GM21723 (cell line): ENCODE data around the gene B3GNT5.
"Not testable (repeated sequence)": the region's sequence is repeated elsewhere in the genome, so short reads cannot be mapped to it uniquely, and the experiment has no call there.

Experiments used
- ATAC-seq: cut with Tn5 transposase; IDR thresholded peaks from one replicate; pipeline ENCODE4 v1.9.1; 2021; ENCODE audit warnings: mild to moderate bottlenecking, moderate library complexity; ENCODE audit not compliant: unreplicated experiment

B3GNT5 gene

GRCh38 chr3:183229178-183229577 is 23.9 kb upstream of the B3GNT5 start:
- no peak for ATAC-seq

- ATAC-seq, result not testable (repeated sequence)
Measured at GRCh38 chr3:183230251-183230650, 22.8 kb upstream of the B3GNT5 start.

- no peak for ATAC-seq
Measured at GRCh38 chr3:183230826-183231225, 22.2 kb upstream of the B3GNT5 start.

GRCh38 chr3:183233966-183234365 is 19.1 kb upstream of the B3GNT5 start:
- ATAC-seq, result no peak

- no peak for ATAC-seq
Measured at GRCh38 chr3:183239046-183239445, 14.0 kb upstream of the B3GNT5 start.

- no peak for ATAC-seq
Measured at GRCh38 chr3:183242431-183242830, 10.6 kb upstream of the B3GNT5 start.

GRCh38 chr3:183244219-183244618 is 8.8 kb upstream of the B3GNT5 start:
- no peak for ATAC-seq

- no peak for ATAC-seq
Measured at GRCh38 chr3:183244981-183245476, 8.0 kb upstream of the B3GNT5 start.

- ATAC-seq, result no peak
Measured at GRCh38 chr3:183247011-183247589, 6.0 kb upstream of the B3GNT5 start.

GRCh38 chr3:183249006-183249718 is 3.9 kb upstream of the B3GNT5 start:
- ATAC-seq, result no peak

GRCh38 chr3:183252118-183252782 is 803 bp upstream of the B3GNT5 start:
- no peak for ATAC-seq

- ATAC-seq, result peak; percentile 47
Measured at GRCh38 chr3:183253528-183254486, 754 bp downstream of the B3GNT5 start.

- peak; percentile 32 for ATAC-seq
Measured at GRCh38 chr3:183254487-183255347, 1.7 kb downstream of the B3GNT5 start.

GRCh38 chr3:183255348-183255730 is 2.3 kb downstream of the B3GNT5 start:
- no peak for ATAC-seq

GRCh38 chr3:183259087-183259486 is 6.0 kb downstream of the B3GNT5 start:
- no peak for ATAC-seq

GRCh38 chr3:183259621-183260020 is 6.6 kb downstream of the B3GNT5 start:
- no peak for ATAC-seq

GRCh38 chr3:183260167-183260904 is 7.3 kb downstream of the B3GNT5 start:
- ATAC-seq, result no peak

- ATAC-seq, result no peak
Measured at GRCh38 chr3:183261151-183261724, 8.2 kb downstream of the B3GNT5 start.

GRCh38 chr3:183262875-183263378 is 9.9 kb downstream of the B3GNT5 start:
- ATAC-seq, result no peak
